Activated T-helper 17 cell treated with anti-CD3 and anti-CD28 coated beads, Interleukin-2, amount 50 U/mL, for 72 hours (primary cell): ENCODE results near the gene LSAMP. TPM values are rescaled to one million over a fixed set of nuclear protein-coding genes. Genes with fewer than 3 reads are reported as not detected.

Source experiments
- ATAC-seq: fragments of 150-1000 bp; cut with Tn5 transposase; replicated peaks from 2 replicates; pipeline ENCODE4 v1.10.0; 2021; ENCODE audit warnings: mild to moderate bottlenecking, moderate library complexity
- H3K27ac Mint-ChIP-seq: one replicate; pipeline ENCODE4 v1.8.0; 2022; ENCODE audit warnings: mixed read lengths
- H3K27me3 Mint-ChIP-seq: one replicate; pipeline ENCODE4 v1.8.0; 2022; ENCODE audit warnings: mixed read lengths
- H3K36me3 Mint-ChIP-seq: one replicate; pipeline ENCODE4 v1.8.0; 2022; ENCODE audit warnings: low read depth, mild to moderate bottlenecking, mixed read lengths
- H3K4me1 Mint-ChIP-seq: one replicate; pipeline ENCODE4 v1.8.0; 2022; ENCODE audit warnings: mixed read lengths
- H3K4me3 Mint-ChIP-seq: one replicate; pipeline ENCODE4 v1.8.0; 2022; ENCODE audit warnings: mild to moderate bottlenecking, mixed read lengths
- H3K9me3 Mint-ChIP-seq: one replicate; pipeline ENCODE4 v1.8.0; 2022; ENCODE audit warnings: mixed read lengths
- total RNA-seq, 2 donors: library from RNA; stranded (reverse); gene quantifications; one replicate each; pipeline ENCODE4 v1.2.3, GENCODE V29; 2022

Gene LSAMP
- total RNA-seq, 2 donors from 2014 or later = not detected

DNA sequence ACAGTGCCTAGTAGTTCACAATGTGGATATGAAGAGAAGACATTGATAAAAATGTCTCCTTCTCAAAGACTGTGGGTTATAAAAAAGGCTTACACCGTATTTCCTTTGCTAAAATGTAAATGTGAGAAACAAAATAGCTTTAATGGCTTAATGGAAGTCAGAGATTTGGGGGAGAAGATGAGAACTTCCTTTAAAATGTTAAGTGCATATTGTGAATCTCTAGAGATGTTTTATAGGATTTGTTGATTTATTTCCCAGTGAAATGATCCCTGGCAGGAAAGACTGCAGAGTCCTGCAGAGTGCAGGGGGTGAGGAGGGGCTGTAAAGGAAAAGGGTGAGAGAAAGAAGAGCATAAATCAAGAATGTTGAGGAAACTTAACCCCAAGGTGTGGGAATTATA lies 516.9 kb downstream of the LSAMP start:
- no peak for ATAC-seq
- no peaks in the 10 kb centered on the region for H3K4me1 Mint-ChIP-seq
- peaks cover 15% of the 10 kb centered on the region for H3K27me3 Mint-ChIP-seq
- H3K27ac Mint-ChIP-seq = no peak overlapping the region
- no peaks in the 10 kb centered on the region for H3K36me3 Mint-ChIP-seq
- peaks cover 4% of the 10 kb centered on the region for H3K9me3 Mint-ChIP-seq
- H3K4me3 Mint-ChIP-seq = no peak overlapping the region

DNA sequence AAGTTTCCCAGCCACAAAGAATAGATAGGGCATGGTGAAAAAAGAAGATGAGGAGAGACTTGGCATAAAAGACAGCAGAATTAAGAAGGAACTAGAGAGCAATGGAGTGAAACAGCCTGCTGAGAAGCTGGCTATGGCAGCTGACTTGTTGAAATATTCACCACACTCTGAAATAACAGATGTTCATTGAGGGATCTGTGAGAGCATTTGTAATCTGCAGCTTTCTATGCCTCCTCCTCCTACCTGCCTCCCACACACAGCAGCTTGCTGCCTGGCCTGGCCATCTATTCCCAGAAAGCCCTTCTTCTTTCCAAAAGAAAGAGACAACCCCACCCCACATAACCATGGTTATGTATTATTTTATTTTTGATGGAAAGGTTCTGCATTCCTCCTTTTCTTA lies 518.1 kb downstream of the LSAMP start:
- Mint-ChIP-seq H3K27ac (no peak overlapping the region), H3K4me3 (no peak overlapping the region), H3K4me1 (no peaks in the 10 kb centered on the region), H3K36me3 (no peaks in the 10 kb centered on the region), H3K9me3 (no peaks in the 10 kb centered on the region), H3K27me3 (peaks cover 10% of the 10 kb centered on the region)
- no peak for ATAC-seq

DNA sequence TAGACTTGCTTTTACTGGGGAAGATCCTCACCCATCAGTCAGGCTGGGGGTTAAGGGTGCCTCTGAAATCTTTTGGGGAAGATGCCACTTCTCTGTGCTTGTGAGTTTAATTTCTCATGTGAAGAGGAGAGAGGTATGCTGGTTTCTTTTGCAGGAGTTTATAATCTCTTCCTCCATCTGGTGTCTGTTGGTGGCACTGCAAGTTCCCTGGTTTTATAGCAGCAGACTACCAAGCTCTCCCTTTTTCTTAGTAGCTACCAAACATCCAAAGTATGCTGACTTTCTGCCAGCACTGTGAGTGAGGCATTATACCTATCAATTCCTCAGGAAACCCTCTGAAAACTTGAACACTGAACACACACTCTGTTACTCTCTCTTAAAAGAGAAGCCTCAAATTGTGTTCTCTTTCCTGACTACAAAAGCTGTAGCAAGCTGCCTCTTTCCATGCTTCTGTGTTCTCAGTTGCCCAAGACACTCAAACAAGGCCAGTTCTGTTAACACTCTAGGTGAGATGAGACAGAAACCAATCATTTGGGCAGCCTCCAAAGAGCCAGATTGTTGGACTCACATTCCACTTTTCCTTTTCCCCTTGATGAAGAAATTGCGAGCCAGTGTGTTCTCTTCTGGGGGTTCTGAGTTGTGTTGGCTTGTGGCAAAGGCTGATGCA lies 522.5 kb downstream of the LSAMP start:
- Mint-ChIP-seq H3K36me3 (no peaks in the 10 kb centered on the region), H3K9me3 (peaks cover 3% of the 10 kb centered on the region), H3K4me3 (no peak overlapping the region), H3K4me1 (no peaks in the 10 kb centered on the region), H3K27ac (no peak overlapping the region), H3K27me3 (peaks cover 6% of the 10 kb centered on the region)
- ATAC-seq = no peak

DNA sequence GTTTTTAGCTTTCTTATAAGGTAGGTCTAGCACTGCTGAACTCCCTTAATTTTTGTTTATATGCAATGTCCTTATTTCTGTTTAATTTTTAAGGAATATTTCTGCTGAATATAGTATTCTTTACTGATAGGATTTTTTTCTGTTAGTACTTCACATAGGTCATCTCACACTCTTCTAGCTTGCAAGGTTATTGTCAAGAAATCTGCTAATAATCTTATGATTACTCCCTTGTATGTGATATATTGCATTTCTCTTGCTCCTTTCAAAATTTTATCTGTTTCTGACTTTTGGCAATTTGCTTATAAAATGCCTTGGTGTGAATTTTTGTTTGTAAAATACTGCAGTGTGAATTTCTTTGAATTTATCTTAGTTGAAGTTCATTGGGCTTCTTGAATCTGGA lies 523.6 kb downstream of the LSAMP start:
- H3K27ac Mint-ChIP-seq = no peak overlapping the region
- H3K4me1 Mint-ChIP-seq = no peaks in the 10 kb centered on the region
- H3K27me3 Mint-ChIP-seq = peaks cover 3% of the 10 kb centered on the region
- no peaks in the 10 kb centered on the region for H3K36me3 Mint-ChIP-seq
- H3K9me3 Mint-ChIP-seq = peaks cover 3% of the 10 kb centered on the region
- ATAC-seq = no peak
- H3K4me3 Mint-ChIP-seq = no peak overlapping the region

DNA sequence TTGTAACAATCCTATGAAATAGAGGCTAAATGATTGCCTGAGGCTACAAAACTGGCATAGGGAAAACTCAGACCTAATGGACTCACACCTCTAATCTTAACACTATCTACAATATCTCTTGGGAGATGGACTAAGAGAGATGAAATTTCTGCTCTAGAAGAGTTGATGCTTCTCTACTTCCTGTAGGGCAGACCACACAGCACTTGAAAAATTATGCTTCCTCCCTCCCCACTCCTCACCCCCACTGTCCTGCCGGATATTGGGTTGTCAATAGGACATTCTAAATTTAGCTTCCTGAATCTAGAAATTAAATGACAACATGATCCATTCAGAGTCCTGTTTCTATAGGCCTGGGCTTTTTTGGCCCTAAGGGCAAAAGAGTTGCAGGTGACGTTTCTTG lies 526.4 kb downstream of the LSAMP start:
- no peaks in the 10 kb centered on the region for H3K27me3 Mint-ChIP-seq
- no peak overlapping the region for H3K4me3 Mint-ChIP-seq
- no peaks in the 10 kb centered on the region for H3K36me3 Mint-ChIP-seq
- H3K9me3 Mint-ChIP-seq = peaks cover 3% of the 10 kb centered on the region
- H3K27ac Mint-ChIP-seq = no peak overlapping the region
- ATAC-seq = no peak
- no peaks in the 10 kb centered on the region for H3K4me1 Mint-ChIP-seq

DNA sequence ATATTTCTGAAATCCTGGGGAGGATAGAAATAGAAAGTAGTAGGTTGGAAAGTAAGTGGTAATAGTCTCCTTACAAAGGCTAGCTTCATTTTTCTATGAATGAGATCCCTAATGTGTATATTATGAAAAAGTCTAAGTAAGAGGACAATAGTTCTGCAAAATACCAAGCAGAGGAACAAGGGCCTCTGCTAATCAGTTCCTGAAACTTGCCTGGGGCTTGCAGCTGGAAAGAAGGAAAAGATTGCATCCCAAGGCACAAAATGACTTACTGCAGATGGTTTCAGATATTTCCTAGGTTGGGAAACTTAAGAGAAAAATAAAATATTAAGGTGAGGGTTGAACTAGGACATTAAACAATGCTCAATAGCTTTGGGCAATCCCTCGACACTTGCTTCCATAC lies 528.4 kb downstream of the LSAMP start:
- Mint-ChIP-seq H3K27me3 (peaks cover 8% of the 10 kb centered on the region), H3K9me3 (peaks cover 3% of the 10 kb centered on the region), H3K4me3 (no peak overlapping the region), H3K4me1 (no peaks in the 10 kb centered on the region), H3K36me3 (no peaks in the 10 kb centered on the region), H3K27ac (no peak overlapping the region)
- ATAC-seq = no peak

DNA sequence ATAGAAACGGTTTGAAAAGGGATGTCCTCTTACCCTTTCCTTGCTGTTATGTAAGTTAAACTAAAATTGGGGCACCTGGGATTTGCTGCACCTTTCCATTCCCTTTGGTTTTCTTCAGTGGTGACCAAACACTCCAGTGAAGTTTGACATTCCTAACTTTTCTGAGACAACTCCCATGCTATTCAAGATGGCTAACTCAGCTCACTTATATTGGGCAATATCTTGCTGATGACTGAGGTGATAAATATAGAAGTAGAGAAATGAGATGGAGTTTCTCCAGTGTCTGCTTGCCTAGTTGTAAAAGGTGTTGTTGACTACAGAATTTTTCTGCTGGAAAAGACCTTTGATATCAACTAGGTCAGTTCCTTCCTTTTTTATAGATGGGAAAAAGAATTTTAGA lies 530.2 kb downstream of the LSAMP start:
- no peak overlapping the region for H3K4me3 Mint-ChIP-seq
- no peaks in the 10 kb centered on the region for H3K4me1 Mint-ChIP-seq
- H3K9me3 Mint-ChIP-seq = no peaks in the 10 kb centered on the region
- peaks cover 11% of the 10 kb centered on the region for H3K27me3 Mint-ChIP-seq
- no peak for ATAC-seq
- H3K36me3 Mint-ChIP-seq = no peaks in the 10 kb centered on the region
- H3K27ac Mint-ChIP-seq = no peak overlapping the region

- peaks cover 16% of the 10 kb centered on the region for H3K27me3 Mint-ChIP-seq
- no peak overlapping the region for H3K4me3 Mint-ChIP-seq
- no peak overlapping the region for H3K27ac Mint-ChIP-seq
- no peak for ATAC-seq
- H3K36me3 Mint-ChIP-seq = no peaks in the 10 kb centered on the region
- no peaks in the 10 kb centered on the region for H3K9me3 Mint-ChIP-seq
- H3K4me1 Mint-ChIP-seq = no peaks in the 10 kb centered on the region
Measured at GRCh38 chr3:115913069-115913686, 532.1 kb downstream of the LSAMP start.

DNA sequence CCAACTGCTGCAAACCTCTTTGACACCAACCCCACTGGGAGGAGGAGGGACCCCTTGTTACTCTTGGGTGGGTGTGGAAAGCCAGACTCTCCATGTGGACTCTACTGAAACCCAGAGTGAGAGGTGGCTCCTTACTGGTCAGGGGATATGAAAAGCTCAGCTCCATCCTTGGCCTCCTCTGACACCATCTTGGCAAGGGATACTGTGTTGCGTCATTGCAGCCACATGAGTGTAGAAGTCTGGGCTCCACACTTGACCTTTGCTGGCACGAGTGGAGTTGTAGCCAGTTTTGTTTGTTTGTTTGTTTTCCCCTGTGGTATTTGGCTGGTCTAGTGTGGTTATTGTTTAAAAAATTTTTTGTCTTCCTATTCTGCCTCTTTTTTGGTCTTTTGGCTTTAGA lies 532.9 kb downstream of the LSAMP start:
- ATAC-seq = no peak
- no peak overlapping the region for H3K27ac Mint-ChIP-seq
- H3K36me3 Mint-ChIP-seq = no peaks in the 10 kb centered on the region
- H3K4me1 Mint-ChIP-seq = no peaks in the 10 kb centered on the region
- H3K27me3 Mint-ChIP-seq = peaks cover 16% of the 10 kb centered on the region
- H3K9me3 Mint-ChIP-seq = no peaks in the 10 kb centered on the region
- H3K4me3 Mint-ChIP-seq = no peak overlapping the region

GRCh38 chr3:115905871-115906270 lies 539.4 kb downstream of the LSAMP start:
- Mint-ChIP-seq H3K4me3 (no peak overlapping the region), H3K4me1 (no peaks in the 10 kb centered on the region), H3K36me3 (no peaks in the 10 kb centered on the region), H3K9me3 (no peaks in the 10 kb centered on the region), H3K27me3 (peaks cover 14% of the 10 kb centered on the region), H3K27ac (no peak overlapping the region)
- ATAC-seq = no peak

- H3K27me3 Mint-ChIP-seq = peaks cover 13% of the 10 kb centered on the region
- ATAC-seq = no peak
- H3K4me1 Mint-ChIP-seq = no peaks in the 10 kb centered on the region
- H3K4me3 Mint-ChIP-seq = no peak overlapping the region
- H3K27ac Mint-ChIP-seq = no peak overlapping the region
- H3K36me3 Mint-ChIP-seq = no peaks in the 10 kb centered on the region
- H3K9me3 Mint-ChIP-seq = no peaks in the 10 kb centered on the region
Measured at GRCh38 chr3:115903843-115904242, 541.4 kb downstream of the LSAMP start.

GRCh38 chr3:115901008-115901407 lies 544.3 kb downstream of the LSAMP start:
- no peaks in the 10 kb centered on the region for H3K9me3 Mint-ChIP-seq
- no peak for ATAC-seq
- no peaks in the 10 kb centered on the region for H3K4me1 Mint-ChIP-seq
- no peak overlapping the region for H3K27ac Mint-ChIP-seq
- H3K4me3 Mint-ChIP-seq = no peak overlapping the region
- peaks cover 17% of the 10 kb centered on the region for H3K27me3 Mint-ChIP-seq
- no peaks in the 10 kb centered on the region for H3K36me3 Mint-ChIP-seq

- Mint-ChIP-seq H3K27ac (no peak overlapping the region), H3K9me3 (no peaks in the 10 kb centered on the region), H3K4me3 (no peak overlapping the region), H3K36me3 (no peaks in the 10 kb centered on the region), H3K4me1 (no peaks in the 10 kb centered on the region), H3K27me3 (peaks cover 17% of the 10 kb centered on the region)
- ATAC-seq = no peak
Measured at GRCh38 chr3:115899535-115899934, 545.8 kb downstream of the LSAMP start.

- H3K4me3 Mint-ChIP-seq = no peak overlapping the region
- H3K27me3 Mint-ChIP-seq = peaks cover 17% of the 10 kb centered on the region
- H3K4me1 Mint-ChIP-seq = no peaks in the 10 kb centered on the region
- no peaks in the 10 kb centered on the region for H3K36me3 Mint-ChIP-seq
- H3K9me3 Mint-ChIP-seq = no peaks in the 10 kb centered on the region
- H3K27ac Mint-ChIP-seq = no peak overlapping the region
- ATAC-seq = no peak
Measured at GRCh38 chr3:115898656-115899410, 546.5 kb downstream of the LSAMP start.

GRCh38 chr3:115891006-115891636 lies 554.2 kb downstream of the LSAMP start:
- Mint-ChIP-seq H3K27ac (no peak overlapping the region), H3K9me3 (no peaks in the 10 kb centered on the region), H3K4me3 (no peak overlapping the region), H3K27me3 (peaks cover 11% of the 10 kb centered on the region), H3K4me1 (no peaks in the 10 kb centered on the region), H3K36me3 (no peaks in the 10 kb centered on the region)
- ATAC-seq = no peak
